Mucosa of descending colon (tissue), 3 donors: Measurements from ENCODE around the gene GIPC2. TPM values are rescaled to one million over a fixed set of nuclear protein-coding genes. Genes with fewer than 3 reads are reported as not detected.

Experiments
- ATAC-seq: fragments of 200-7000 bp; cut with Tn5 transposase; one replicate; pipeline ENCODE4 v1.9.1; 2020; ENCODE audit warnings: mild to moderate bottlenecking, moderate library complexity
- DNase-seq, 3 donors: peaks; one replicate each; pipeline ENCODE4 v3.0.0-alpha.2; 2020
- H3K36me3 ChIP-seq: fragments of 200-600 bp; one replicate; pipeline ENCODE4 v1.8.0; 2021; ENCODE audit warnings: low read depth, mild to moderate bottlenecking
- H3K4me1 ChIP-seq: fragments of 200-600 bp; one replicate; pipeline ENCODE4 v1.8.0; 2021; ENCODE audit warnings: low read depth, mild to moderate bottlenecking
- H3K4me3 ChIP-seq: fragments of 200-600 bp; one replicate; pipeline ENCODE4 v1.8.0; 2021; ENCODE audit warnings: mild to moderate bottlenecking
- H3K9me3 ChIP-seq: fragments of 200-600 bp; one replicate; pipeline ENCODE4 v1.8.0; 2021; ENCODE audit warnings: mild to moderate bottlenecking
- CTCF ChIP-seq: fragments of 200-600 bp; IDR thresholded peaks from one replicate; pipeline ENCODE4 v1.8.0; 2022; ENCODE audit warnings: antibody characterized with exemption, mild to moderate bottlenecking
- intact Hi-C, 2 donors: fragments of 100-400 bp; cut with DNase I in 1 of 2; cut with micrococcal nuclease in 1 of 2; formaldehyde crosslinking; loops; one replicate each; pipeline versions ENCODE4 v1.11.0 to v1.11.1; 2022; cut with DNase I, micrococcal nuclease
- total RNA-seq, 3 donors: library from RNA; stranded (reverse); fragmentation: NEBNext Ultra II Directional in 2 of 3; extraction: Animal tissue kit (Norgen Biotek cat#: 25700) in 2 of 3; gene quantifications; one replicate each; pipeline versions ENCODE4 v1.2.1 to v1.2.4, GENCODE V29; 2021 to 2023
- donor health status: DM: no; HTN: no; CAD: no; lungs with moderate emphysema.
- donor health status: DM: no; HTN: no; CAD: no.
- donor health status: DM: no; HTN: yes; CAD: no.

The GIPC2 gene
- total RNA-seq, 3 donors from 2014 or later = 12.8 to 34.7 (median 27.9) TPM

GRCh38 chr1:78088015-78088414 lies 42.2 kb downstream of the GIPC2 start:
- H3K36me3 ChIP-seq = no peaks in the 10 kb centered on the region
- TF ChIP-seq CTCF = no peak
- DNase-seq = no peak
- peaks cover 10% of the 10 kb centered on the region for H3K9me3 ChIP-seq
- ATAC-seq = no peak
- intact Hi-C loops = no loop called here
- no peaks in the 10 kb centered on the region for H3K4me1 ChIP-seq
- H3K4me3 ChIP-seq = no peak overlapping the region

- no peak for DNase-seq
- Histone ChIP-seq H3K4me3 (no peak overlapping the region), H3K36me3 (no peaks in the 10 kb centered on the region), H3K9me3 (peaks cover 10% of the 10 kb centered on the region), H3K4me1 (no peaks in the 10 kb centered on the region)
- intact Hi-C loops = no loop called here
- TF ChIP-seq CTCF = no peak
- ATAC-seq = no peak
Measured at GRCh38 chr1:78088486-78088885, 42.7 kb downstream of the GIPC2 start.

GRCh38 chr1:78089010-78089409 lies 43.2 kb downstream of the GIPC2 start:
- no peak for ATAC-seq
- DNase-seq = no peak
- Histone ChIP-seq H3K4me1 (no peaks in the 10 kb centered on the region), H3K36me3 (no peaks in the 10 kb centered on the region), H3K4me3 (no peak overlapping the region), H3K9me3 (peaks cover 10% of the 10 kb centered on the region)
- no peak for TF ChIP-seq CTCF
- intact Hi-C loops = no loop called here

GRCh38 chr1:78090472-78091133 lies 44.8 kb downstream of the GIPC2 start:
- no peak for DNase-seq
- ATAC-seq = no peak
- intact Hi-C loops = no loop called here
- Histone ChIP-seq H3K9me3 (peaks cover 10% of the 10 kb centered on the region), H3K4me3 (no peak overlapping the region), H3K4me1 (no peaks in the 10 kb centered on the region), H3K36me3 (no peaks in the 10 kb centered on the region)
- TF ChIP-seq CTCF = no peak

- no peak for TF ChIP-seq CTCF
- no peak for ATAC-seq
- intact Hi-C loops = no loop called here
- H3K4me1 ChIP-seq = no peaks in the 10 kb centered on the region
- H3K36me3 ChIP-seq = no peaks in the 10 kb centered on the region
- H3K4me3 ChIP-seq = no peak overlapping the region
- DNase-seq = no peak
- H3K9me3 ChIP-seq = peaks cover 5% of the 10 kb centered on the region
Measured at GRCh38 chr1:78091215-78091813, 45.5 kb downstream of the GIPC2 start.
